Fibroblast of skin of right quadriceps (primary cell): ENCODE measurements around the gene CENPW.

ENCODE experiments used
- DNase-seq: peaks from one replicate; pipeline ENCODE4 v3.0.0-alpha.2; 2013

CENPW gene

DNA sequence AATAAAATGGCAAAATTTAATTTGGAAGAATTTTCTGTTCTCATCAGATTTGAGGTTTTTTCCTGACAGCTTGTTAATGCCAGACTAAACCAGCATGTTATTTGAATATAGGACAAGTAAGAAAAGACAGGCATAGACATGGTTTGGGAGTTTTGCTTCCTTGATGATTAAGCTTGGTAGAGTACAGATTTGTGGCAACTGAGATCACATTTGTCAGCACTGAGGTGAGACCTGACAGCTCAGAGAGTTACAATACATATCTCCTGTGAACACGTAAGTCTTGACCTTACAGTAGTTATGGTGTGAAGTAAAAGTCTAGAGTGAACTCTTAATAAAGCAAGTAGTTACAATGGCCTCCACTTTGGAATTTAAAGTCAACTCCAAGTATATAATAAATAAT is 34.5 kb downstream of the CENPW start:
- DNase-seq: no peak

DNA sequence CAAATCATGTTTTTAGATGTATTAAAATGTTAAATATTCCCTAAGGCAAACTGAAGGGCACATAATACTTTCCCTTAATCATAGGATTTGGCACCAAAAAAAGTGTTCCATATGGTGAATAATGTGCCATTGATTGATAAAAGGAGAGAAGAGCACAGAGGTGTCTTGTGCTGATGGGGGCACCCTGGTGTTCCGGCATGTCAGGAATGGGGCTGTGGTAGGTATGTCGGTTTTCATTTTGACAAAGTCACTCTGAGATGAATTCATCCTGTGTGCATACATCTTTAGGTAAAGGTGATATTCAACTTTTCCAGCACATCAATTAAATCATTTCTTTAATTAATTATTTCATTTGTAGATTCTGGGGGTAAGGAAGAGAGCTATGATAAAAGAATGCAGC is 36.8 kb downstream of the CENPW start:
- DNase-seq: no peak

DNA sequence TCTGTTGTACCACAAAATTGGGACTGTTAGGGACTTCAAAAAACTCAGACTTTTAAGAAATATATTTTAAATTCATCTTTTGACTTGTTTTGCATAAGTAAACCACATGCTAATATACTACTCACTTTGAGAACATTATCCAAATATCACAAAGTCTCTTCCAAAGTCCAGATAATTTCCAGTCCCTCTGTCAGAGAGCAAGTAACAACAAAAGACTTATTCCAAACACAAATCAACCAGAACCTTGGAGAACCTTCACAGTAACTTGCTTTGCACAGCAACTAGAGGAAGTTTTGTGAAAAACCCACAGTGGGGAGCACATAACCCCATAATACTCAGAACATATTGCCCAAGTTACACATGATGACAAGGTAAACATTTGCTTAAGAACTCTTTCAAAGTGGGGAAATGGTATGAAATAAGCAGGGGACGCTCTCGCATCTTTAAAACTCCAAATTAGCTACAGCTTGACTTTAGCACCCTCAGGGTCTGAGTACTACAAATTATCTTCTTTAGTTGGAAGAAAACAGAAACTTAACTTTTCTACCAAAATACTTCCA is 37.8 kb downstream of the CENPW start:
- DNase-seq: no peak

DNA sequence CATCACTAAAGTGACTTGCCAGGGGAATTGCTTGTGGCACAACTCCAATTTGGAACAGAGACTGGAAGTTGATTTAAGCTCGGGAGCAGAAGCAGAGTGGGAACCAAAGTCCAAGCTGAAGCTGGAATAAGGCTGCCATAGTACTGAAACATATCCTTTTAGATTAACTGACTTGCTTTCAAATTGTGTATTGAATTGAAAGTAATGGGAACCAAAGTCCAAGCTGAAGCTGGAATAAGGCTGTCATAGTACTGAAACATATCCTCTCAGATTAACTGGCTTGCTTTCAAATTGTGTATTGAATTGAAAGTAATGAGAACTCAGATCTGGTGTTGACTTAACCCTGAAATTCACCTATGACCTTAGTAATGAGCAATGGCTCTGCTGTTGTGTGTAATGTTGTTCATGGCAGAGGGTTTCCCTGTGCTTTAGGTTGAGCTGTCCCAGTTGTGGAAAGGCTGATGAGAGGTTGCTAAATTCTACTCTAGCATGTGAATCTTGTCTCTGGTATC is 40.2 kb downstream of the CENPW start:
- no peak for DNase-seq

DNA sequence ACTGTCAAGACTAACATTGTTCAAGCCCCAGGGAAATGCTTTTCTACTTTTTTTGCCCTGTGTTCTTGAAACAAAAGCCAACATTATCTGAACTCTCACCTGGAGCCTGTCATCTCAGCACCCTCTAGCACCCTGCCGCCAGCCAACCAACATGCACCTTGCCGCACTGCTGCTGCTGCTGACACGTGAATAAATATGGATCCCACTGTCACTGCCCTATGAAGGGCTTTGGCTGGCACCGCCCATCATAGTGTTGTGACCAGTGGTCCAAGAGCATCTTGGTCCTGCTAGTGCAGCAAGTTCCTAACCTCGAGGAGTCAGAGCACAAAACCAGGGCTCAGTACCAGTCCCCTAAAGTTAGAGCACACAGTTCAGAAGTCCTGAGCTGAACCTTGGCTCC is 41.6 kb downstream of the CENPW start:
- DNase-seq: no peak

DNA sequence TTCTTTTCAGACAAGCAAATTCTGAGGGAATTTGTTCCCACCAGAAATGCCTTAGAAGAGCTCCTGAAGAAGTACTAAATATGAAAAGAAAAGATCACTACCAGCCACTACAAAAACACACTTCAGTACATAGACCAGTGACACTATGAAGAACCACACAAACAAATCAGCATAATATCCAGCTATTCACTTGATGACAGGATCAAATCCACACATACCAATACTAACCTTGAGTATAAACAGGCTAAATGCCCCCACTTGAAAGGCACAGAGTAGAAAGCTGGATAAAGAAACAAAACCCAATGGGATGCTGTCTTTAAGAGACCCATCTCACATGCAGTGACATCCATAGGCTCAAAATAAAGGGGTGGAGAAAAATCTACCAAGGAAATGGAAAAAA is 43.3 kb downstream of the CENPW start:
- no peak for DNase-seq

DNA sequence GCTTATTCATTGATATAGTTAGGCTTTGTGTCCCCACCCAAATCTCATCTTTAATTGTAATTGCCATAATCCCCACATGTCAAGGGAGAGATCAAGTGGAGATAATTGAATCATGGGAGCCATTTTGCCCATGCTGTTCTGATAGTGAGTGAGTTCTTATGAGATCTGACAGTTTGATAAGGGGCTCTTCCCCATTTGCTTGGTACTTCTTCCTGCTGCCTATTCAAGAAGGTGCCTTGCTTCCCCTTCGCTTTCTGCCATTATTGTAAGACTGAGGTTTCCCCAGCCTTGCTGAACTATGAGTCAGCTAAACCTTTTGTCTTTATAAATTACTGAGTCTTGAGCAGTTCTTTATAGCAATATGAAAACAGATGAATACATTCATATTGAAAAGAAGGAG is 45.6 kb downstream of the CENPW start:
- DNase-seq: no peak

DNA sequence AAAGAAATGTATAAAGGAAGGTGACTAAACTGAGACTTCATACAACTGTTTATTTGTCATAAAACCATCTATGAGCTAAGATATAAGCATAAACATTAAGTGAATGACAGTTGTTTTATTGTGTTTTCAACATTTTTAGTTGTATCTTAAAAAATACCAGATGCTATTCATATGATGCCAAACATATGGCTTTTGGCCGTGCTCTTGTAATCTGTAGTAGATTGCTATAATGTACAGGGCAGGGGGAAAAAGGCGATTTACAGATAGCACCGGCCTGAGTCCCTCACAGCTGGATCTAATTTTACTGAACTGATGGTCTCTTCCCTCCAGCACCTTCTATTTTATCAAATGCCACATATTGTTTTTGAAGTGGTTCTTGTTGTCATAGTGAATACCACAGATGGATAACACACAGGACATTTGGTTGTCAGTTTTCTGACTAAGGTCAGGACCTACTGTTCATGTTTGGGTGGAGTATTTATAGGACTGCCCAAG is 48.2 kb downstream of the CENPW start:
- DNase-seq: no peak

DNA sequence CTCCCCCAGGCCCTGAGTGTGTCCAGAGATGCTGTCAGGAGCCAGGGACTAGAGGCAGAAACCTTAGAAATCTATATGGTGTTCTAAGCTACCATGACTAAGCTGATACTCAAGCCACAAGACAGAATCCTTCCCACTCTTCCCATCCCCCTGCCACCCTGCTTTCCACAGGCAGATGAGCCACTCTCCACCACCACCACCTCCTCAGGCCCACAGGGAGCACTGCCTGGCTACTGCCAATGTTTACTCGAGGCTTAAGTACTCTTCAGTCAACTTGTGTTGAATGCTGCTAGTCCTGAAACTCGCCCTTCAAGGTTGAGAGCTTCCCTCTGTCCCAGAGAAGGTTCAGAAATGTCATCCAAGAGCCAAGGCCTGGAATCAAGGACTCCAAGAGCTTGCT is 56.2 kb downstream of the CENPW start:
- DNase-seq: peak; percentile 2
